Fibroblast of skin of left quadriceps (primary cell): ENCODE results near the gene ARHGDIG.
"Not testable (repeated sequence)": the region's sequence is repeated elsewhere in the genome, so short reads cannot be mapped to it uniquely, and the experiment has no call there.

Source experiments
- DNase-seq, 2 experiments: peaks; one replicate each; pipeline ENCODE4 v3.0.0-alpha.2; 2013; ENCODE audit warnings: low read depth in 2 of 2

The ARHGDIG gene

GRCh38 chr16:330741-331140, 50.4 kb downstream of the ARHGDIG start:
- DNase-seq: no peak

DNA sequence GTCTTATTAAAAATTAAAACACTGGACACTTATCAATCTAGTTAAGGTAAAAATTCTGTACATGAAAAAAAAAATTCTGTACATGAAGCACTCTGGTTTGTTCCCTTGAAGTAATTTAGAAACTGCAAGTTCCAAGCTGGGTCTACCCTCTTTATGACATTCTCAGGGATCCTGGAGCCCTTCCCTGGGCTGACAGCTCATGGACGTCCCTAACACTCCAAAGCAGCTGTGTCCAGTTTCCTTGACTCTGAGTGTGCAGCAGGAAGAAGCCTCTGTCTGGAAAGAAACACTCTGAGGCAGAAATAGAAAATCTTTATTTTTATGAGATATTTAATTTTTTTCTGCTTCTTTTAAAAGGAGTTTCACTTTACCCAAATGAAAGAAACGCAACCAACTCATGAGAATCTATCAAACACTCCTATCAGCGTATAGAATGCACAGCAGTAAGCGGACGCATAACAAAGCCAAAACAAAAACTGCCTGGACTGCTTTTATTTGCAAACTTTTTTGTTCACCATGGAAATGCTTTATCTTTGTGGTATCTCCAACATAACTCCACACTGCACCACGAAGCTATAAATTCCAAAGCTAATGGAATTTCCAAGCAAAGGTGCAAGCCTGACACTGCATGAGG, 50.9 kb downstream of the ARHGDIG start:
- not testable (repeated sequence) for DNase-seq
